ENCODE measurements around the gene MKNK2.

The MKNK2 gene

GRCh38 chr19:2041433-2041682 lies 9.7 kb downstream of the MKNK2 start:
- TF ChIP-seq, protein P1, sequence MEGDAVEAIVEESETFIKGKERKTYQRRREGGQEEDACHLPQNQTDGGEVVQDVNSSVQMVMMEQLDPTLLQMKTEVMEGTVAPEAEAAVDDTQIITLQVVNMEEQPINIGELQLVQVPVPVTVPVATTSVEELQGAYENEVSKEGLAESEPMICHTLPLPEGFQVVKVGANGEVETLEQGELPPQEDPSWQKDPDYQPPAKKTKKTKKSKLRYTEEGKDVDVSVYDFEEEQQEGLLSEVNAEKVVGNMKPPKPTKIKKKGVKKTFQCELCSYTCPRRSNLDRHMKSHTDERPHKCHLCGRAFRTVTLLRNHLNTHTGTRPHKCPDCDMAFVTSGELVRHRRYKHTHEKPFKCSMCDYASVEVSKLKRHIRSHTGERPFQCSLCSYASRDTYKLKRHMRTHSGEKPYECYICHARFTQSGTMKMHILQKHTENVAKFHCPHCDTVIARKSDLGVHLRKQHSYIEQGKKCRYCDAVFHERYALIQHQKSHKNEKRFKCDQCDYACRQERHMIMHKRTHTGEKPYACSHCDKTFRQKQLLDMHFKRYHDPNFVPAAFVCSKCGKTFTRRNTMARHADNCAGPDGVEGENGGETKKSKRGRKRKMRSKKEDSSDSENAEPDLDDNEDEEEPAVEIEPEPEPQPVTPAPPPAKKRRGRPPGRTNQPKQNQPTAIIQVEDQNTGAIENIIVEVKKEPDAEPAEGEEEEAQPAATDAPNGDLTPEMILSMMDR (IDR thresholded peaks at IDR 0.05; ENCODE audit: low read depth, low read length): no peak
- Histone ChIP-seq H3K9me3 (ENCODE audit: severe bottlenecking) (no peaks in the 10 kb centered on the region), H3K27ac (peak overlapping the region; percentile 69), H3K4me3 (ENCODE audit: low read depth, low read length) (peak overlapping the region; percentile 52), H3K27me3 (ENCODE audit: insufficient read depth, low read depth, severe bottlenecking) (no peaks in the 10 kb centered on the region), H3K36me3 (peaks cover 43% of the 10 kb centered on the region)
- no peak for DNase-seq

GRCh38 chr19:2040647-2041432 lies 10.2 kb downstream of the MKNK2 start:
- peak overlapping the region; percentile 69 for H3K27ac ChIP-seq
- TF ChIP-seq, protein P1 (IDR thresholded peaks at IDR 0.05; ENCODE audit: low read depth, low read length): no peak
- peak; percentile 55 for DNase-seq

GRCh38 chr19:2039959-2040646 lies 10.9 kb downstream of the MKNK2 start:
- H3K4me3 ChIP-seq (ENCODE audit: low read depth, low read length): no peak overlapping the region
- H3K27ac ChIP-seq: peak overlapping the region; percentile 69
- no peaks in the 10 kb centered on the region for H3K27me3 ChIP-seq (ENCODE audit: insufficient read depth, low read depth, severe bottlenecking)
- peaks cover 35% of the 10 kb centered on the region for H3K36me3 ChIP-seq
- no peak for DNase-seq
- TF ChIP-seq, protein P1 (IDR thresholded peaks at IDR 0.05; ENCODE audit: low read depth, low read length): no peak
- peaks cover 6% of the 10 kb centered on the region for H3K9me3 ChIP-seq (ENCODE audit: severe bottlenecking)

More at GRCh38 chr19:2040647-2041432, 10.2 kb downstream of the MKNK2 start:
- H3K36me3 ChIP-seq: peaks cover 40% of the 10 kb centered on the region
- H3K4me3 ChIP-seq (ENCODE audit: low read depth, low read length): peak overlapping the region; percentile 52
- no peaks in the 10 kb centered on the region for H3K27me3 ChIP-seq (ENCODE audit: insufficient read depth, low read depth, severe bottlenecking)
- H3K9me3 ChIP-seq (ENCODE audit: severe bottlenecking): no peaks in the 10 kb centered on the region

DNA sequence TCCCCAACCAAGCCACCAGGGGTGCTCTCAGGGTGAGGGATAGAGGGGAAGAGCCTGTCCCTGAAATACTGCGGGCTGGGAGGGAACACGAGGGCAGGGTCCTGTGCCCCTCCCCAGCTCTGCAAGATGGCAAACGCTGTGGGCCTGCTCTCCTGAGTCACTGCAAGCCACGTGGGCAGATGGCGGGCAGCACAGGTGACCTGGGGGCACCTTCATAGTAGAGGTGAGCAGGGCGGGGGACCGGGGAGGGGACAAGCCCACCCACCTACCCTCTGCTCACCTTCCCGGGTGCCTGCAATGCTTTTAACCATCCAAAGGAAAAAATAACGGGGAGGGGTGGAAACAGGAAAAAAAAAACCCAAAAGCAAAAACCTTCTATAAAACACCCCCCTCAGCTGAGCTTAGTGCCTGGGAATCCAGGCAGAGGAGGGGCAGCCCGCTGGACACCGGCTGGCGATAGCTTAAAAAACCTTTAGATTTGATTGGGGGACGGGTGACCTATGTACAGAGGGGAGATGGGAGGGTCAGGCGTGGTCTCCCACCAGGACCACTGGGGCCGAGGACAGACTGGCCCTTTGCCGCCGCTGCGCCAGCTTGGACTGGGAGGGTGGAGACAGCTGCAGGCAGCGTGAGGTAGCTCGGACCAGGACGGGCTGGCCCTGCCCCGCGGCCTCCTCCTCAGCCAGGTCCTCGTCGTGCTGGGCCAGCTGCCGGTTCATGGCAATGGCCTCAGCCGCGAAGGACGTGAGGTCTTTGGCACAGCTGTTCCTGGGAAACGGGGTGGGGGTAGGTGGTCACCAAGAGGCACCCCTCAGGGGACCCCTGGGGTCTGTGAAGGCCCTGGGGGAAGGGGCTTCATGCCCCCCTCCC lies 11.7 kb downstream of the MKNK2 start:
- DNase-seq: peak; percentile 66
- peak overlapping the region; percentile 69 for H3K27ac ChIP-seq
- peaks cover 35% of the 10 kb centered on the region for H3K36me3 ChIP-seq
- H3K27me3 ChIP-seq (ENCODE audit: insufficient read depth, low read depth, severe bottlenecking): no peaks in the 10 kb centered on the region
- TF ChIP-seq, protein P1 (IDR thresholded peaks at IDR 0.05; ENCODE audit: low read depth, low read length): no peak
- H3K4me3 ChIP-seq (ENCODE audit: low read depth, low read length): no peak overlapping the region
- peaks cover 7% of the 10 kb centered on the region for H3K9me3 ChIP-seq (ENCODE audit: severe bottlenecking)

DNA sequence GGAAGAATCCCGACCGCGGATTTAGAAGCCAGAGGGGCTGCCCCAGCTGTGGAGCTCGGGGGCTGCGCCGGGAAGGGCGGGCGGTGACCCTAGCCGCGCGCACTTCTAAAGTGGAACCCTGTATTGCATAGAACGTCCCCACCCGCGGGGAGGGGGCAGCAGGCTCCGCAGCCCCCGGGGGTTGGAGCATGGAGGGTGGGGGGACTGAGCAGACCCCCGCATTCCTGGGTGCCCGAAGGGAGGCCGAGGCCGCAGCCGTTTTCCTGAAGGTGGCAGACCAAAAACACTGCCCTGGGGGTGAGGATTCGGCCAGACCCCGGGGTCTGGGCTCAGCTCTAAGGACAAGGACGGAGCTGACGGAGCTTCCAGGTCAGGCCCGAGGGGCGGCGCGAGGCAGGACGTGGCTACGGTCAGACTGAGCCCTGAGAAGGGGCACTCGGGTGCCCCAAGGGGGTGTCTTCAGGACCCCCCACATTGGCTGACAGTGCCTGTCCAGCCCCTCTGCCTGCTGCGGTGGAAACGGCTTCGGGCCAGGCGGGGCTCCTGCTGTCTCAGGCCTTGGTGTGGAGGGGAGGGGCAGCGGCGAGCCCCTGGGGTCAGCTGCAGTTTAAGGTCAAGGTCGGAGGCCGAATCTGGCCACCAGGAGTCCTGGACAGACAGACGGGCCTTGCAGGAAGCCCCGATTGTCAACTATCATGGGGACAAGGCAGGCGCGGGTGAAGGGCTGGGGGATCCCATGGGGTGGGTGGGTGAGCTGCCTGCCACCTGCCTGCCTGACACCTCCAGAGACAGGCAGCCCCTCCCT lies 12.6 kb downstream of the MKNK2 start:
- Histone ChIP-seq H3K27me3 (ENCODE audit: insufficient read depth, low read depth, severe bottlenecking) (no peaks in the 10 kb centered on the region), H3K27ac (peak overlapping the region; percentile 69), H3K4me3 (ENCODE audit: low read depth, low read length) (no peak overlapping the region), H3K36me3 (peaks cover 34% of the 10 kb centered on the region), H3K9me3 (ENCODE audit: severe bottlenecking) (peaks cover 7% of the 10 kb centered on the region)
- TF ChIP-seq, protein P1 (IDR thresholded peaks at IDR 0.05; ENCODE audit: low read depth, low read length): no peak
- no peak for DNase-seq
